HG03159 (cell line): ENCODE measurements around the gene SPOCD1.

Source experiments
- ATAC-seq: cut with Tn5 transposase; IDR thresholded peaks from one replicate; pipeline ENCODE4 v1.9.1; 2021; ENCODE audit warnings: mild to moderate bottlenecking, moderate library complexity; ENCODE audit not compliant: unreplicated experiment

The SPOCD1 gene

DNA sequence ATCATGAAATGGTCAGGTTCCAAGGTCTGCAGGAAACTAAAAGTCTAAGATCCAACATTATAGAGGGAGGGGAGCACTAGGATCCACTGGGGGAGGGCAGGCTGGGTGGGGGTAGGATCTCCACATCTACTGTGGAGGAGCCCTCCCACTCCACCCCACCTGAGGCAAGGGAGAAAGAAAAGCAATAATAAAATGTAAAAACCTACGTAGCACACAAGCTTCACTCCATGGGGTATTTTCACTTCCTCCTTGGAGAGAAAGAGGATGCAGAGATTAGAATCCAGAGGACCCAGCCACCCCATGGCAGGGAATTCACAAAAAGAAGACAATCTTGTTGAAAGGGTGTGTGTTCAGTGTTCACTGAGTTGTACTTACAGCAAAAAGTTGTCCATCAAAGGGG, 14.4 kb downstream of the SPOCD1 start:
- ATAC-seq, result no peak

DNA sequence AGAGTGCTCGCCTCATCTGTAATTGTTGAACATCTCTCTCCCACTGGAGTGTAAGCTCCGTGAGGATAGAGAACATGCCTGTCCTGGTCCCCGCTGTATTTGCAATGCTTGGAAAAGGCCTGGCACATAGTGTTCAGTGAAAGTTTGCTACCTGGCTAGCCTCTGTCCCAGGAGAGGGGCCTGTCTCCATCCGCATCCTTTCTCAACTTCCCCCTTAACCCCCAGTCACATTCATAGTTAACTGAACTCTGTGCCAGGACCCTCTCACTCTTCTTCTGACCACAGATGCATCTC, 15.2 kb downstream of the SPOCD1 start:
- ATAC-seq, result no peak

DNA sequence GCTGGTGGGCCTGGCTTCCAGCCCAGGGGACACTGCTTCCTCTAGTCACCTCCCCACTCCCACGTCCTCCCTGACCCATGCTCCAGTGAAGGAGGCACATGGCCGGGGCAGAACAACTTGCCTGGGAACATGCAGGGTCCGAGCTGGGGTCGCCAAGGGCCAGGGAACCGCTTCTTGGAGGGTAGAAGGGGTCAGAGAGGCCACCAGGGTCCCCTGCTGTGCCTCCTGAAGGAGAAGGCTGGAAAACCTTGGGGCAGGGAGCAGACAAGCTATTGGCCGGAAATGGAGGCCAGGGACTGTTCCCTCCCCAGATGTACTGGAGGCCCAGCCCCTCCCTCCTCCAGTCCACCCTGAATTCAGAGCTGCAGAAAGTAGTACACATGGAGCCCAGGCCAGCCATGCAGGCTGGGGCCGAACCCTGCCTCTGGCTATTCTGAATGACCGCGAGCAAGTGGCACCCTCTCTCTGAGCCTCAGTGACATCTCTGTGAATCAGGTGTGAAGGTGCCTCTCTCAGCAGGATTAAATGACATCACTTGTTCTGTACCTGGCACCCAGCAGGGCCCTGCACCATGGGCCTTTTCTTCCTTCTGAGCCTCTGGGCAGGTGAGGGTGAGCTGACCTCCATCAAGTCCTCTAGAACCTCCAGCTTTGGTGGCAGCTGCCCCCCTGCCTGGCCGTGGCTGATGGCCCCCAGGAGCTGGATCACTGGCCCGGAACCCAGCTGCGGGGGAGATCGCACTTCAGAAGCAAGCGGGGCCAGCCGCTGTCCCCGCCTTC, 15.7 kb downstream of the SPOCD1 start:
- no peak for ATAC-seq

DNA sequence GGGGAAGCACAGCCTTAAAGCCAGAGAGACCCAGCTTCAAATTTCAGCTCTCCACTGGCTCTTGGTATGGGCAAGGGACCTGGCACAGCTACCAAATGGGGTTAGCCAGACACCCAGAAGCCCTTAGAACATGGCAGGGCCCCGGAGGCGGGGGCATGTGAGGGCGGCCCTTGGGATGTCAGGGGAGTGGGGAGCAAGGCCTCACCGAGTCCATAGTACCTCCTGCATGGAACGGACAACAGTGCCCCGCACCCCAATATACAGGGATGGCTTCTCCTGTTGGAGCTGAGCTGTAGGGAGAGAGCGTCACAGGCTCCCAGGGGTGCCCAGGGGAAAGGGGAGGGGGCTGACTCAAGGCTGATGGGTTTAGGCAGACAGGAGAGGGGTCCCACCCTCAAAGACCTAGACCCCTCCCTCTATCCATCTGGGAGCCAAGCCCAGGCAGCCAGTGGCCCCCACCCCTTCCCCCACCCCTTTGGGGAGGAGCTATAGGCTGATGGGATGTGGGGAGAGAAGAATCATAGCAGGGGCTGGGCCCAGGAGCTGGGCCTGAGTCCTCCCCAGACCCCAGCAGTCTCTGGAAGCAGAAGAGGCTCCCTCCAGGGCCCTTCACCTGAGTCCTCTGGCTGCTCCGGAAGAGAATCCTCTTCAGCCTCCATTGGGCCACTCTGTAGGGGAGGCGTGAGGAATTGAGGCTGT, 16.5 kb downstream of the SPOCD1 start:
- no peak for ATAC-seq

DNA sequence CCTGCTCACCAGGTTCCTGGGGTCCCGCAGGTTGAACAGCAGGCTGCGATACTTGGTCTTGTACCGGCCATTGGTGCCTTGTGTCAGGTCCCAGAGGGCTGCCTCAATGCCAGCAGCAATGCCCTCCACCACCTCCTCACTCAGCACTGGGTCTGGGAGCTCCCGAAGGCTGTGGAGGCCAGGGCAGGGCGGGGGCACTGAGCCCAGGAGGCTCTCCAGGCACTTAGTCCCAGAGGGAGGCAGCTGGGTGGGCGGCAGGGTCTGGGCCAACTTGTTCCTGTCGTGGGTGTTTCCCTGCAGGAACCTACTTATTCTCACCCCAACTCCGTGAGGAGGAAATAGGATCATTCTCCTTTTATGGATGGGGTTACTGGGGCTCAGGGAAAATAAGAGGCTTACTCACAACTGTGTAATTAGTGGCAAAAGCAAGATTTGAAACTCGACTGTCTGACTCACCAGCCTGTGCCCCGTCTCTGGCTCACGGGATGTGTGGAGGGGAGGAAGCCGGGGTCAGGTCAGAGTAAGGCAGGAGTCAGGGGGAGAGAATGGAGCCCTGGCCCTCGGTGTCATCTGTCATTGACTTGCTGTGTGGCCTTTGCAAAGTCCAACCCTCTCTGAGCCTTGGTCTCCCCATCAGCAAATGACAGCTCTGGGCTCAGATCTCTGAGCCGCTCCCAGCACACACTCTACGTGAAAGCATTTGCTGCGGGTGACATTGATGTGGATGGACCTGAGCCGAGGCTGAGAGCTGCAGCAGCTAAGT, 17.2 kb downstream of the SPOCD1 start:
- no peak for ATAC-seq

DNA sequence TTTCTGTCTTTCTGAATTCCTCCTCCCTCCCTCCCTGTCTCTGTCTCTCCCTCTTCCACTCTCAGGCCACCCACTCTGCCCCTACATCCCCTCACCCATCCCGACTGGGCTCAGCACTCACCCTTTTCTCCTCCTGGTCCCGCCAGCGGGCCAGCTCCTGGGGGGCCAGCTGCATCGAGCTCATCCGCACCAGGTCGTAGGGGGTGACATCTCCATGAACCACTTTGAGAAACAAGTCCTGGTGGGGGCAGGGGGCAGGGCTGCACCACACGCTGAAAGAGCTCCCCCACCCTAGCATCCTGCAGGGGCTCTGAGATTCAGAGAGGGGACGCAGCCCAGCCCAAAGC, 17.8 kb downstream of the SPOCD1 start:
- no peak for ATAC-seq

DNA sequence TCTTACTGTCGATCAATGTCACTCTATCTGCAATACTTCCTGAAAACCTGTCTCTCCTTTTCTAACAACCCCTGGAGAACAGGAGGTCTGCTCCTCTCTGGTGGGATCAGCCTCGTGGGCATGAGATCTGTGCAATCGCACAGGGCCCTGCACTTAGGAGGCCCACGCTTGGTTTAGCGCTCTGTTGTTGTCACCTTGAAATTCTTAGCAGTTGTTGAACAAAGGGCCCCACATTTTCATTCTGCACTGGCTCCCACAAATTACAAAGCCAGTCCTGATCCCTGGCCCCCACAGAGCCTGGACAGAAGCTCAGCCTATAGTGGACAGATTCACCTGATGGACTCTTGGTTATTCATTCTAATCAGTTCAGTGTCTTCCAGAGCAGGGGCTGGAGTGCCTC, 18.6 kb downstream of the SPOCD1 start:
- no peak for ATAC-seq

DNA sequence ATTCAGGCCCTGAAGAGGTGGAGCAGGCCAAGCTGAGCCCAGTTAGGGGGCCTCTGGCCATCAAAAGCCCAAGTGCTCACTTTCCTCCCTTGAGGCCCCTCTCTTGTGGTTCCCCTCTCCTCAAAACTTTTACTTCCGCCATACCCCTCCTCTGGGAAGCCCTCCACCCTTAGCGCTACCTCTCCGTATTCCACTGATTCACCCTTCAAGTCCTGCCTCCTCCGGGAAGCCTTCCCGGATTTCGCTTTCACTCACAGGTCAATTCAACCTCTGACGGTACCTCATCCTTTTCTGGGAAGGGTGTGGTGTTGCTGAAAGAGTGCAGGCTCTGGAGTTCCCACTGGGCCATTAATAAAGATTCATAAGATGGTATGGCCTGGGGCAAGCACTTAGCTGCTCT, 19.1 kb downstream of the SPOCD1 start:
- ATAC-seq, result no peak

DNA sequence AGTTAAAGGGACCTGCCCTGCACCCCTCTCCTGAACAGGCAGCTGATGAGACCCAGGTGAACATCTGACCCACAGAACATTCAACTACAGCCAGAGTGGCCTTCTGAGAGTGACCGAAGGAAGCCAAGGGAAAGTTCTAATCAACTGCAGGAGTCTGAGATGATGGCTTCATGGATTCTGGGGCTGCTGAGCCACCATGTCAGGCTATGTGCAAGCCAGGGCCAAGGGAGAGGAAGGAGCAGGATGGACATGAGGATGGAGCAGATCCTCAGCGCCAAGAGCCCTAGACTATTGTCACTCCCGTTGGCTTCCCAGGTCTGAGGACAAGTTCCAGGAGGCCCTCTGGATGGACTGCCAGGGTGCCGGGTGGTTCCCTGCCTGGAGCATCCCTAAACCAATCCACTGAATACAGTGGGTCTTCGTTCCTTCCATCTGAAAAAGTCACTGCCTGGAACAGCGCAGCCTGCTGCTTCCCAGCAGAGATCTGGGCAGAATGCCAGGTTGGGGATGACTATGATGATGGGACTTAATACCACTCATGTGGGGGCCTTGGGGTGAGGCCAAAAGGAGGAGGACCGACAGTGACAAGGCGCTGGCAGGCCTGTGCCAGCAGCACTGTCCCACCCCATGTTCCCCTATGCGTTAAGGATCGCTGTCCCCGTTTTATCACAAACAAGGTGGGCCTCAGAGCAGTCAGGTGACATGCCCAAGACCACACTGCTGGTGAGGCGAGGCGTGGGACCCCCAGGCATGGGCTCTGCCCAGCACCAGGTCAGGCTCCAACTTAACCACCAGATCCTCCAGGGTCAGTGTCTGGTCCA, 19.8 kb downstream of the SPOCD1 start:
- ATAC-seq, result no peak

DNA sequence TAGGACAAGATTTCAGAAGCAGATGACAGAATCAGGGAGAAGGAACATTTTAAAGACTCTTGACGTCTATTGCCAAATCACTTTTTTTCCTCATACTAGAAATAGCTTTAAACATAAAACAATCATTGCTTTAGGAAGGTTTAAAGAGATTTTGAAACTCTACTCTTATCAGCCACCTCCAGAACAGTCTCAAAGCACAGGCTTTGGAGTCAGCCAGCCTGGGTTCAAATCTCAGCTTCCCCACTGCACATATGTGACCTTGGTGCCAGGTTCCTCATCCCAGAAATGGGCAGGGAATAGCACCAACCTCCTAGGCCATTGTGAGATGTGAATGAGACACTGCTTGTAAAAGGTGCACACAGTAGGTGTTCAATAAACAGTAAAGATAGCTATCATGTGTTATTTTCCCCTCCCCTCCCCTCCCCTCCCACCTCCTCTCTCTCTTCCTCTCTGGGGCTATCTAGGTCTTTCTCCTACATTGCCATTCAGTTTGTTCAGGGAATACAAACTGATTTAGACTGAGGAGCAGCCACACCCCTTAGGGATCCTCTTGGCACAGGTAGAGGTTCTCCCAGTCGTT, 20.6 kb downstream of the SPOCD1 start:
- no peak for ATAC-seq

DNA sequence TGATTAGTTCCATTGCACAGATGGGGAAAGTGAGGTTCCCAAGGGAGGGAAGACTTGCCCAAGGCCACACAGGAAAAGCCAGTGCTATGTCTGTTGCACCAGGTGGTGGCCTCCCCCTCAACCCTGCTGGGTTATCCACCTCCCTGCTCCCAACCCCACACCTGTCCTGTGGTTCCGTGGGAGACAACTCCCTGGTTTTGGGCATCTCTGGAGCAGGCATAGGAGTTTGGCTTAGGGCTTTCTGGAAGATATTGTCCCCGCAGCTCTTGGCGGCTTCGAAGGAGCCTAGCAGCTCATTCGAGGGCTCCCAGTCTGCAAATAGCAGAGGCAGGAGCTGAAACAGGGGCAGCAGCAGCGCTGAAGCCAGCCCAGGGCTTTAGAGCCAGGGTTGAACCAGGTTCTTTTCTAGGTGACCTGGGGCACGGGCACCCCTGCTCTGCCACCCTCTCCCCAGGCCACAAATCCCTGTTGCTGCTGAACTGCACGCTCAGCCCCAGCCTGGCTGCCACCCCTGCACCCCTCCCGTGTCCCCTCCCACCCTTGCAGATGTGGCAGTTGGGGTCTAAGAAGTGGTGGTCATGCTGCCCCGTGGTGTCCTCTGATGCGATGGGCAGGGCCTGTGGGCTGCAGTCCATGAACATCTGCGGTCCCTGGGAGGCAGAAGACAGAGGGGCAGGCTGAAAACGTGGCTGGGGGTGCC, 22.1 kb downstream of the SPOCD1 start:
- no peak for ATAC-seq

DNA sequence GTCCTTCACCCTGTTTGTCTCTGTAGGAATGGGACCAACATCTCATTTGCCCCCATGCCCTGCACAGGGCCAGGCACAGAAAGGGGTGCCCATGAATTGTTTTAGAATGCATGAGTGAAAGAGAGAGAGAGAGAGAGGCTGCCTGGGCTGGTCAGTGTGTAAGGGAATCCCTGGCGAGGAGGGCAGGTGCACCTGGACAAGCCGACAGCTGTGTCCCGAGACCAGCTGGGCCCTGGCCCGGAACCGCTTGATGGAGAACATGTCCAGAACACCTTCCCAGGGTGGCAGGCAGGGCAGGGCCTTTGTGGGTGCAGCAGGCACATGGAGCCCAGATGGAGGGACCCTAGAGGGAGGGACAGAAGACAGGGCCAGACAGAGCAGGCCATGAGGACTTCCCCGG, 22.7 kb downstream of the SPOCD1 start:
- no peak for ATAC-seq

DNA sequence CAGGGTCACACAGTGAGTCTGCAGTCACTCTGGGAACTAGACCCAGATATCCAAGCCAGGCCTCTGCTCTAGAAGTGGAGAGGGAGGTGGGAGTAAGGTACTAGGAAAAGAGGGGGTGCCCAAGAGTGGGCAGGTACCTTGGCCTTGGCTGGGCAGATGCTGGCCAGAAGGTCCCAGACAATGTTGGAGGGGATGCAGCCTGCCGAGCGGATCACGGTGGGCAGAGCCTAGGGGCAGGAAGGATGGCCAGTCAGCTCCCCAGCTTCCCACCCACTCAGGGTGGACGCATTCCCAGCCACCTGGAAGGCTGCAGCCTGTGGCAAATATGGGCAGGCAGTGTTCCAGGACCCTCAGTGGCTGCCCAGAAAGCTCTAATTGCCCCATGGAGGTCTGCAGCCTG, 23.3 kb downstream of the SPOCD1 start:
- ATAC-seq, result no peak

DNA sequence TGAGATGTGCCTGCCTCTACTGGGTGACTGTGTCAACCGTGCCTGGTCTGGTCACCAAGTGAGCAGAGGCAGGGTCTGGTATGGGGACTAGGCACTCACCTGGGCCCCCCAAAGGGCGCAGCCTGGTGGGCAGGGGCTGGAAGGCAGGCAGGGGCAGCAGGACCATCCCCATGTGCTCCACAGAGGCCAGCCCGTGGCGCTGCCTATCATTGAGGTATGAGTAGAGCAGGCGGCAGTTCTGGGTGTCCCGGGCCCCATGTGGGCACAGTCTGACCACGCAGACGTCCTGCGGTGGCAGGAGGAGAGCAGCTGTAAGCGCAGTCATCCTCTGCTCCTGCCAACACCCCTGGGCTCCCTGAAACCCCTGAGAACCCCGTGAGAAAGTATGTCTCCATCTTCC, 23.7 kb downstream of the SPOCD1 start:
- ATAC-seq, result no peak

DNA sequence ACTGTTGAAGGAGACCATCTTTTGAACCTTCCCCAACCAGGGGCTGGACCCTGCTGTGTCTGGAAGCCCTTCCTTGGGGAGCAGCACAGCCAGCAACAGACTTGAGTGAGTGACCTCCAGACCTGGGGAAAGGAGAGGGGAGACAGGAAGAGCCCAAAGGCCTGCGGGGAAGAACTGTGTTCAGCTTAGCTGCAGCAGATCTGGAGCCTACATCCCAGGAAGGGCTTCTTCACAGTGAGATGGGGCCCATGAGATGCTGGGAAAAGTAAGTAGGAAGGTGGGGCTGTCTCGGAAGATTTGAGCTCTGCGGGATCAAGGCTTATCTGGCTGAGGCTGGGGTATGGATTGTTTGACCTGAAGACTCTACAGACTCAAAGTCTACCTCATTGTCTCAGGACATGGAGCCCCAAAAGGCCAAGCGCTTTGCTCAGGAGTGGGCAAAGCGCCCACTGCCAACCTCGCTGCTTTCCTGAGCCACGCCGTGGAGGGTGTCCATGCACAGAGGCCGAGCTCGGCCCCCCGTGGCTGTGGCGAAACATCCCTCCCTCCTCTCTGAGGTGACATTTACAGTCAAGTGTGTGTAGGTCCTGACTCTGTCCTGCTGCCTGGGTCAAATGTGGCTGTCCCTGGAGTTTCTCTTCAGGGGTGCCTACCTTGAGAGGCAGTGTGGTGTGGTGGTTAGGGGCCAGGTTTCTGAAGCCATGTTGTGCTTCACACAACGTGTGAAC, 24.5 kb downstream of the SPOCD1 start:
- no peak for ATAC-seq

DNA sequence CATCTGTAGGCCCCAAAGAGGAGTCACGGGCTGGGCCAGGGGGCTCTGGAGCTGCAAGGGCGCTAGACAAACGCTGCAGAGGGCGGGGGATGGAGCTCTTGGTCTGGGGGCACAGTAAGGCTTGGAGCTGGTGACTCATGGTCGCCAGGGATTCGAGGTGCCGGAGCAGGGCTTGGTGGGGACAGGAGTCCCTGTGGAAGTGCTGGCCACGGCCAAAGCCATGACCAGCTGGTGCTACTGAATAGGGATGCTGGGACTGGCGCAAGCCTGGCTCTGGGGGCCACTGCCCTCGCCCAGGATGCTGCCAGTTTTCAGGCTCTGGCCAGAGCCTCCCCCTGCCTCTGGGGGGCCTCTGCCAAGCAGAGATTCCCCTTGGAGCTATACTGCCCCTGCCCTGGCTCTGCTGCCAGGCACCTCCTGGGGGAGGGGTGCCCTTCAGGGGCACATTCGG, 25.2 kb downstream of the SPOCD1 start:
- no peak for ATAC-seq

DNA sequence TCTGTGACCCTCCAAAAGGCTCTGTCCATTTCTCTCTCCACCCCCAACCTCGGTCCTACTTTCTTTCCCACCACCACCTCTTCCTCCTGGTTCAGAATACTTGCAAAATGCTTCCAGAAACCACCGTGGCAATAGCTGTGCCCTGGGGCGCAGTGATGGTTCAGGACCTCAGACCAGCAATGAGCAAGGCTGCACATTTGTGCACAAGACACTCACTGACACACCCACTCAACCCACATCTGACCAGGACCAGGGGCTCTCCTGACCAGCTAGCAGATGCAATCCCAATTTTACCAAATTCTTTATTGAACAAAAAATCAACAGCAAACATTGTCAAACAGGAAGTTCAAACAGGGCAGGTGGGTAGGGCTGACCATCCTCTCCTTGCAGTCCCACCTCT, 25.7 kb downstream of the SPOCD1 start:
- no peak for ATAC-seq

DNA sequence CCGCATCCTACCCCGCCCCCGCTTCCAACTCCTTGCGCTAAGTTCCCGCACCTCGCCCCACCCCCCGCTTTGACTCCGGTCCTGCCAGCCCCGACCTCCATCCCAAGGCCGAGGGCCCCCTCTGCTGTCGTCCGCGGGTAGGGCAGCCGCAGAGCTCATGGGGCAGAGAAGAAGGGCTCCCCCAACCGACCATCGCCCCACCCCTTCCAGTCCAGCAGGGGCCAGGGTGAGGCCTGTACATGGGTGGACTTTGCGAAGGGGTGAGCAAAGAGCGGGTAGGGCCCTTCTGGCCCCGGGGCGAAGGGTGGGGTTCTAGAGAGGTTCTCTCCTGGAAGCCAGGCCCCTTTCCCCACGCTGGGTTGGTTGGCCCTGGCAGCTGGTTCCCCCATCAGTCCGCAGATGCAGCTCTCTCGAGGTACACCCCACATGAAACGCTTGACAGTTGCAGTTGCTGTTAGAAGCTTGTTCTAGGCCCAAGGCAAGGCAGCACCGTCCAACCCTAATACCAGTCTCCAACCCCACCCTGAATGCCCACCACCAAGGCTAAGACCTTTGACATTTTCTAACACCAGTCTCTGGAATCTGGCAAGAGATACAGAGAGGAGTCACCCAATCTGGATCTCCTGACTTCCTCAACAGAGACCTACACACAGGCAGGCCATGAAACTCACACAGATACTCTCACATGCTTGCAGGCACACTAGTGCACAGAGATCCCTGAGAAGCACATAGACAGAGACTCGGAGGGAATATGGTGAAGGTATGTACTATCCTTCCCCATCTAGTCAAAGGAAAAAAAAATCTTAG, 26.4 kb downstream of the SPOCD1 start:
- ATAC-seq, result peak; percentile 36

DNA sequence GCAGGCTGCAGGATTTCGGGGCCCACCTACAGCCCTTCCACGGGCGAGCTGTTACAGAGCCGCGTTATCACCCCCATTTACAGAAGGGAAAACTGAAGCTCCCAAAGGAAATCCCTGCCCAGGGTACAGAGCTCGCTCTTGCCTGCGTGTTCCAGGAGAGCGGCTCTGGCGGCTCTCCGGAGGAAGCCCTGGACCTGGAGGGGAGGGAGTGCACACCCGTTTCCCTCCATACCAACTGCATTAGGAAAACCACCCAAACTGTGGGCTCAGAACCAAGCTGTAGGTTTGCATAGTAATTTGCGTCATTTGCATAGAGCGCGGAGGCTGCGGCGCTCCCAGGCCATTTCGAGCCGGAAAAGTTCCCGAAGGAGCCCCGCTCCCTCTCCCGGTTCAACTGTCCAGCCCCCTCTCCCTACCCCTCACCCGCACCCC, 27.0 kb downstream of the SPOCD1 start:
- ATAC-seq, result peak; percentile 26
